Left lung (tissue), 10 donors: Measurements from ENCODE around the gene PDCD11. TPM values are rescaled to one million over a fixed set of nuclear protein-coding genes. Genes with fewer than 3 reads are reported as not detected.
A peak's percentile ranks its signal among the peaks of the same experiment; 100 is the strongest.
"Not testable (repeated sequence)": the region's sequence is repeated elsewhere in the genome, so short reads cannot be mapped to it uniquely, and the experiment has no call there.

Experiments
- ATAC-seq: fragments of 200-7000 bp; cut with Tn5 transposase; one replicate; pipeline ENCODE4 v1.9.1; 2020; ENCODE audit warnings: moderate library complexity
- DNase-seq, 4 donors: peaks; one replicate each; pipeline ENCODE4 v3.0.0-alpha.2; 2013 to 2020
- H3K27ac ChIP-seq, 2 donors: fragments of 200-600 bp; sonication (generic) in 1 of 2; one replicate each; pipeline versions ENCODE4 v1.5.0 to v1.8.0; 2020 to 2021
- H3K27me3 ChIP-seq, 2 donors: fragments of 200-600 bp; sonication (generic) in 1 of 2; one replicate each; pipeline versions ENCODE4 v1.5.0 to v1.8.0; 2020 to 2021
- H3K36me3 ChIP-seq, 2 donors: fragments of 200-600 bp; sonication (generic) in 1 of 2; one replicate each; pipeline versions ENCODE4 v1.5.0 to v1.8.0; 2020 to 2021
- H3K4me1 ChIP-seq, 2 donors: fragments of 200-600 bp; one replicate each; pipeline ENCODE4 v1.8.0; 2021
- H3K4me3 ChIP-seq, 2 donors: fragments of 200-600 bp; sonication (generic) in 1 of 2; one replicate each; pipeline versions ENCODE4 v1.5.0 to v1.8.0; 2020 to 2021; ENCODE audit warnings: mild to moderate bottlenecking in 1 of 2
- H3K9me3 ChIP-seq, 2 donors: fragments of 200-600 bp; sonication (generic) in 1 of 2; one replicate each; pipeline versions ENCODE4 v1.5.0 to v1.8.0; 2020 to 2021
- CTCF ChIP-seq, 2 donors: fragments of 200-600 bp; sonication (generic) in 1 of 2; IDR thresholded peaks; one replicate each; pipeline versions ENCODE4 v1.5.0 to v1.8.0; 2021; ENCODE audit warnings: antibody characterized with exemption in 2 of 2
- intact Hi-C, 2 donors: fragments of 100-400 bp; cut with DNase I; formaldehyde crosslinking; loops; one replicate each; pipeline versions ENCODE4 v1.11.2 to v1.14.2; 2022
- polyA plus RNA-seq, 6 donors: library from polyadenylated mRNA; unstranded; fragments of 120-200 nt; gene quantifications; one replicate each; pipeline ENCODE4 v1.2.1, GENCODE V29; 2013; ENCODE audit not compliant: insufficient read length in 6 of 6
- total RNA-seq, 2 donors: library from RNA; stranded (reverse); fragmentation: NEBNext Ultra II Directional; extraction: Animal tissue kit (Norgen Biotek cat#: 25700); gene quantifications; one replicate each; pipeline ENCODE4 v1.2.1, GENCODE V29; 2021
- donor health status: DM: no; HTN: yes; CAD: no.
- donor health status: DM: no; HTN: no; CAD: no.

The PDCD11 gene
- total and polyA plus RNA-seq, 8 donors: 20.1 to 42.4 (median 39.0) TPM

GRCh38 chr10:103476046-103476768, 79.8 kb downstream of the PDCD11 start:
- Histone ChIP-seq H3K9me3 (no peaks in the 10 kb centered on the region), H3K27ac (no peak overlapping the region), H3K27me3 (peaks cover 0 to 9% of the 10 kb centered on the region in 2 donors), H3K4me3 (no peak overlapping the region), H3K4me1 (peaks cover 4 to 23% of the 10 kb centered on the region in 2 donors), H3K36me3 (no peaks in the 10 kb centered on the region)
- TF ChIP-seq CTCF (IDR thresholded peaks at IDR 0.05): no peak
- intact Hi-C loops: no loop called here
- peak in 1 of 4 donors; percentile 63 for DNase-seq
- no peak for ATAC-seq

- Histone ChIP-seq H3K9me3 (no peaks in the 10 kb centered on the region), H3K4me1 (peaks cover 0 to 12% of the 10 kb centered on the region in 2 donors), H3K36me3 (no peaks in the 10 kb centered on the region), H3K27ac (no peak overlapping the region), H3K27me3 (no peaks in the 10 kb centered on the region), H3K4me3 (no peak overlapping the region)
- intact Hi-C loops: no loop called here
- DNase-seq (peak in 1 of 4 donors; percentile 70), ATAC-seq (no peak)
- TF ChIP-seq CTCF (IDR thresholded peaks at IDR 0.05): no peak
These were observed 82.2 kb downstream of the PDCD11 start for GRCh38 chr10:103478671-103479070.

- intact Hi-C loops: no loop called here
- Histone ChIP-seq H3K27ac (no peak within 1 kb of the TSS), H3K27me3 (no peaks in the 10 kb centered on the region), H3K4me3 (no peak within 1 kb of the TSS), H3K36me3 (no peaks in the 10 kb centered on the region), H3K9me3 (no peaks in the 10 kb centered on the region), H3K4me1 (peaks cover 0 to 12% of the 10 kb centered on the region in 2 donors)
- ATAC-seq (peak; percentile 75), DNase-seq (no peak)
- no peak for TF ChIP-seq CTCF (IDR thresholded peaks at IDR 0.05)
These were observed 82.7 kb downstream of the PDCD11 start, which contains the start of gene CALHM3 for GRCh38 chr10:103479135-103479534. Gene CALHM3, minus strand, starts transcription at chr10:103479240. Its CDS starts 208 bp downstream, at chr10:103479032.

GRCh38 chr10:103480521-103480920, 84.1 kb downstream of the PDCD11 start:
- no peak for ATAC-seq
- TF ChIP-seq CTCF (IDR thresholded peaks at IDR 0.05): no peak
- no peaks in the 10 kb centered on the region for H3K36me3 ChIP-seq
- no peaks in the 10 kb centered on the region for H3K9me3 ChIP-seq
- DNase-seq: peak in 1 of 4 donors; percentile 68
- peaks cover 0 to 12% of the 10 kb centered on the region in 2 donors for H3K4me1 ChIP-seq
- intact Hi-C loops: loop anchor here in 1 of 2 donors (5.0 kb wide), 1 partner anchor 63 kb away; no protein-coding TSS in a partner anchor
- H3K27ac ChIP-seq: no peak overlapping the region
- no peak overlapping the region for H3K4me3 ChIP-seq
- no peaks in the 10 kb centered on the region for H3K27me3 ChIP-seq

GRCh38 chr10:103481974-103482531, 85.6 kb downstream of the PDCD11 start:
- no peaks in the 10 kb centered on the region for H3K9me3 ChIP-seq
- ATAC-seq (peak; percentile 75), DNase-seq (peak in 2 of 4 donors; percentile 17 to 39)
- TF ChIP-seq CTCF (IDR thresholded peaks at IDR 0.05): peak; percentile 63 to 66
- H3K27ac ChIP-seq: no peak overlapping the region
- H3K27me3 ChIP-seq: no peaks in the 10 kb centered on the region
- no peak overlapping the region for H3K4me3 ChIP-seq
- intact Hi-C loops: loop anchor here in 1 of 2 donors (5.0 kb wide), 1 partner anchor 65 kb away; no protein-coding TSS in a partner anchor
- H3K36me3 ChIP-seq: no peaks in the 10 kb centered on the region
- peaks cover 0 to 12% of the 10 kb centered on the region in 2 donors for H3K4me1 ChIP-seq

GRCh38 chr10:103486635-103487409, 90.4 kb downstream of the PDCD11 start:
- H3K27ac ChIP-seq, intact Hi-C loops, H3K36me3 ChIP-seq, DNase-seq, H3K4me3 ChIP-seq, ATAC-seq, H3K4me1 ChIP-seq, H3K9me3 ChIP-seq: not testable (repeated sequence)
- H3K27me3 ChIP-seq: peaks cover 0 to 13% of the 10 kb centered on the region in 2 donors
